ENCODE data around the gene LRRK1. TPM values are rescaled to one million over a fixed set of nuclear protein-coding genes. Genes with fewer than 3 reads are reported as not detected.

LRRK1 gene
- total and polyA plus RNA-seq, 12 donors, result 1.5 to 8.1 (median 2.0) TPM

DNA sequence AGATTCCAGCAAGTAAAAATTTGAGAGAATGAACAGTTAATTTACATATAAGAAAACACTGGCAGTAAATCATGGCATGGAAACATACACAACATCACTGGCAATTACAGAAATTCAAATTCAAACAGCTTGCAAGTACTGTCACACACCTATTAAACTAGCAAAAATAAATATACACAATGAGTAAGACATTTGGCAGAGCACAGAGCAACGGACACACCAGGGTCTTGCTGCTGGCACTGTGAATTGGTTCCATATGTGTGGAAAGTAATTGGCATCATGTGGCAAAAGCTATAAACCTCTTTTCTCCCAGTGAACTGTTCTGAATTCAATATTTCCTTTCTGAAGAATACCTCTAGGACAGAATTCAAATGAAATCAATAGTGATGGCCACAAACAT lies 78.3 kb downstream of the LRRK1 start:
- H3K9me3 ChIP-seq, result no peaks in the 10 kb centered on the region
- WGBS, 2 donors, result 77 to 85% methylated on average over 1 of the region's 1 CpG
- no peak overlapping the region for H3K4me3 ChIP-seq
- intact Hi-C loops (cut with DNase I), result no loop called here
- ATAC-seq, result no peak
- TF ChIP-seq, protein P1, sequence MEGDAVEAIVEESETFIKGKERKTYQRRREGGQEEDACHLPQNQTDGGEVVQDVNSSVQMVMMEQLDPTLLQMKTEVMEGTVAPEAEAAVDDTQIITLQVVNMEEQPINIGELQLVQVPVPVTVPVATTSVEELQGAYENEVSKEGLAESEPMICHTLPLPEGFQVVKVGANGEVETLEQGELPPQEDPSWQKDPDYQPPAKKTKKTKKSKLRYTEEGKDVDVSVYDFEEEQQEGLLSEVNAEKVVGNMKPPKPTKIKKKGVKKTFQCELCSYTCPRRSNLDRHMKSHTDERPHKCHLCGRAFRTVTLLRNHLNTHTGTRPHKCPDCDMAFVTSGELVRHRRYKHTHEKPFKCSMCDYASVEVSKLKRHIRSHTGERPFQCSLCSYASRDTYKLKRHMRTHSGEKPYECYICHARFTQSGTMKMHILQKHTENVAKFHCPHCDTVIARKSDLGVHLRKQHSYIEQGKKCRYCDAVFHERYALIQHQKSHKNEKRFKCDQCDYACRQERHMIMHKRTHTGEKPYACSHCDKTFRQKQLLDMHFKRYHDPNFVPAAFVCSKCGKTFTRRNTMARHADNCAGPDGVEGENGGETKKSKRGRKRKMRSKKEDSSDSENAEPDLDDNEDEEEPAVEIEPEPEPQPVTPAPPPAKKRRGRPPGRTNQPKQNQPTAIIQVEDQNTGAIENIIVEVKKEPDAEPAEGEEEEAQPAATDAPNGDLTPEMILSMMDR (IDR thresholded peaks at IDR 0.05), result no peak
- H3K27ac ChIP-seq, result no peak overlapping the region
- H3K27me3 ChIP-seq, result peaks cover 0 to 2% (median 0%) of the 10 kb centered on the region in 7 donors
- no peak for DNase-seq
- peaks cover 0 to under 1% (median 0%) of the 10 kb centered on the region in 9 donors for H3K4me1 ChIP-seq
- H3K36me3 ChIP-seq, result peaks cover 0 to 47% (median 0%) of the 10 kb centered on the region in 9 donors

DNA sequence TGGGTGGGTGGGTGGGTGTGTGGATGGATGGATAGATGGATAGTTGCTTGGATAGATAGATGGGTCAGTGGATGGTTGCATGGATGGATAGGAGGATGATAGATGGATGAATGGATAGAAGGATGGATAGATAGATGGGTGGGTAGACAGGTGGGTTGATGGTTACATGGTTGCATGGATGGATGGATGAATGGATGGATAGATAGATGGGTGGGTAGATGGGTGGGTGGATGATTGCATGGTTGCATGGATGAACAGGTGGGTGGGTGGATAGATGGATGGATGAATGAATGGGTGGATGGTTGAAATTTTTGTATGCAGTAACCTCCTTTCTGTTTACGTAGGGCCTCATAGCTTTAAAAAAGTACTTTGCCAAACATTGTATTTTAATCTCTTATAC lies 79.5 kb downstream of the LRRK1 start:
- intact Hi-C loops (cut with DNase I), result no loop called here
- Histone ChIP-seq H3K9me3 (no peaks in the 10 kb centered on the region), H3K27me3 (peaks cover 0 to 2% (median 0%) of the 10 kb centered on the region in 7 donors), H3K4me3 (no peak overlapping the region), H3K27ac (no peak overlapping the region), H3K36me3 (peaks cover 0 to 47% (median 0%) of the 10 kb centered on the region in 9 donors), H3K4me1 (peaks cover 0 to 6% (median 0%) of the 10 kb centered on the region in 9 donors)
- 89% methylated on average over 1 of the region's 1 CpG for WGBS, 2 donors
- no peak for ATAC-seq
- TF ChIP-seq, protein P1 (IDR thresholded peaks at IDR 0.05), result no peak
- DNase-seq, result no peak

DNA sequence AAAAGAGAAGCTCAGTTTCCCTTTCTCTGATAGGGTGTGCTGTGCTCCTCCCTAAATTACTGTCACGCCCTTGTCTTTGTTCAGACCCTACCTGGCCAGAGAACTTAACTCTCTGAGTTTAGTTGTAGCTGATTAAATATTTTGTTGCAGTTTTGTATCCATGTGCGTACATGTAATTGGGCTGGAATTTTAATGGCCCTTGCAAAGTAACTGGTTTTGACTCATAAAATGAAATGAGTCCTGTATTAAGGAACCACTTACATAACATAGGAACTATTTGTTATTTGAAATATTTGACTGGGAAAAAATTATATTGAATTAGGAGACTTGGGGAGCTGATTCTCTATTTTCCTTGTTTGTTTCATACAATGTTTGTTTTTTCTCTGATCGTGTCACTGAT lies 80.2 kb downstream of the LRRK1 start:
- ATAC-seq (no peak), DNase-seq (no peak)
- 84 to 87% methylated on average over 3 of the region's 3 CpGs for WGBS, 2 donors
- H3K36me3 ChIP-seq, result peaks cover 0 to 42% (median 0%) of the 10 kb centered on the region in 9 donors
- peaks cover 0 to 6% (median 0%) of the 10 kb centered on the region in 9 donors for H3K4me1 ChIP-seq
- no peak overlapping the region for H3K27ac ChIP-seq
- H3K9me3 ChIP-seq, result no peaks in the 10 kb centered on the region
- TF ChIP-seq, protein P1 (IDR thresholded peaks at IDR 0.05), result no peak
- peaks cover 0 to 2% (median 0%) of the 10 kb centered on the region in 7 donors for H3K27me3 ChIP-seq
- H3K4me3 ChIP-seq, result no peak overlapping the region
- intact Hi-C loops (cut with DNase I), result no loop called here

DNA sequence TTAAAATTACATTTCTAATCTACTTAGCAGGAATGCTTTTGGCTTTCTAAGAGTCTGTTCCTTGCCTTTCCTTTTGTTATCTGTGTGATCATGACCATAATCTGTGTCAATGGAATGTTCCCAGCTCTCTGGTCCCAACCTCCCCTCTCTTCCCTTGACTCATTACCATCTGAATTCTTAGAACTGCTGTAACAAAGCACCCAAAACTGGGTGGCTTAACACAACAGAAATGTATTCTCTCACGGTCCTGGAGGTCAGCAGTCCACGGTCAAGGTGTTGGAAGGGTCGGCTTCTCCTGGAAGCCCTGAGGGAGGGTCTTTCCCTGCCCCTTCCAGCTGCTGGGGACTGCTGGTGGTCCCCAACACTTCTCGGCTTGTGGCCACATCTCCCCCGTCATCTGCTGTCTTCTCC lies 81.1 kb downstream of the LRRK1 start:
- 83 to 90% methylated on average over 5 of the region's 5 CpGs for WGBS, 2 donors
- Histone ChIP-seq H3K4me1 (peaks cover 0 to 6% (median 0%) of the 10 kb centered on the region in 9 donors), H3K36me3 (peaks cover 0 to 36% (median 0%) of the 10 kb centered on the region in 9 donors), H3K27me3 (peaks cover 0 to 2% (median 0%) of the 10 kb centered on the region in 7 donors), H3K4me3 (no peak overlapping the region), H3K9me3 (peaks cover 0 to 6% (median 0%) of the 10 kb centered on the region in 11 donors), H3K27ac (no peak overlapping the region)
- TF ChIP-seq, protein P1 (IDR thresholded peaks at IDR 0.05), result no peak
- intact Hi-C loops (cut with DNase I), result loop anchor here in 3 of 10 donors (5.0 to 10.0 kb wide), 2 partner anchors 78 to 645 kb away; no protein-coding TSS in a partner anchor
- no peak for ATAC-seq
- no peak for DNase-seq

Data from heart right ventricle (tissue), 16 donors.